Measurements from ENCODE around the gene CFAP61. TPM values are rescaled to one million over a fixed set of nuclear protein-coding genes. Genes with fewer than 3 reads are reported as not detected.

CFAP61 gene
- total RNA-seq, 4 donors from 2014 or later: 0.68 to 3.7 (median 1.4) TPM

DNA sequence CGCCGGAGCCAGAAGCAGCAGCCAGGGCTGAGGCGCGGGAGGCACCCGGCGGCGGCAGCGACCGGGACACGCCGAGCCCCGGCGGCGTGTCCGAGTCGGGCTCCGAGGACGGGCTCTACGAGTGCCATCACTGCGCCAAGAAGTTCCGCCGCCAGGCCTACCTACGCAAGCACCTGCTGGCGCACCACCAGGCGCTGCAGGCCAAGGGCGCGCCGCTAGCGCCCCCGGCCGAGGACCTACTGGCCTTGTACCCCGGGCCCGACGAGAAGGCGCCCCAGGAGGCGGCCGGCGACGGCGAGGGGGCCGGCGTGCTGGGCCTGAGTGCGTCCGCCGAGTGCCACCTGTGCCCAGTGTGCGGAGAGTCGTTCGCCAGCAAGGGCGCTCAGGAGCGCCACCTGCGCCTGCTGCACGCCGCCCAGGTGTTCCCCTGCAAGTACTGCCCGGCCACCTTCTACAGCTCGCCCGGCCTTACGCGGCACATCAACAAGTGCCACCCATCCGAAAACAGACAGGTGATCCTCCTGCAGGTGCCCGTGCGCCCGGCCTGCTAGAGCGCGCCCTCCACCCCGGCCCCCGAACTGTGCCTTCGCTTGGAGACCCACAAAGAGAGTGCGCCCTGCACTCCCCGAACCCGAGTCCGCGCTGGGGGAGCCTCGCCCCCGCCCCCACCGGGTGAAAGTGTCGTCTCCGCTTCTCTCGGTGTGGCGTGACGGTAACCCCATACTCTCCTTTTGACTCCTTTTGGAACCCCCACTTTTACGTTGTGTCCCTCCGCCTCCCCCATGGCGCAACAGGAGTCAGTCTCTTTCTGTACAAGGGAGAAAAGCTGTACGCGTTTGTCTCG, 317.1 kb downstream of the CFAP61 start:
- TF ChIP-seq, protein P1, sequence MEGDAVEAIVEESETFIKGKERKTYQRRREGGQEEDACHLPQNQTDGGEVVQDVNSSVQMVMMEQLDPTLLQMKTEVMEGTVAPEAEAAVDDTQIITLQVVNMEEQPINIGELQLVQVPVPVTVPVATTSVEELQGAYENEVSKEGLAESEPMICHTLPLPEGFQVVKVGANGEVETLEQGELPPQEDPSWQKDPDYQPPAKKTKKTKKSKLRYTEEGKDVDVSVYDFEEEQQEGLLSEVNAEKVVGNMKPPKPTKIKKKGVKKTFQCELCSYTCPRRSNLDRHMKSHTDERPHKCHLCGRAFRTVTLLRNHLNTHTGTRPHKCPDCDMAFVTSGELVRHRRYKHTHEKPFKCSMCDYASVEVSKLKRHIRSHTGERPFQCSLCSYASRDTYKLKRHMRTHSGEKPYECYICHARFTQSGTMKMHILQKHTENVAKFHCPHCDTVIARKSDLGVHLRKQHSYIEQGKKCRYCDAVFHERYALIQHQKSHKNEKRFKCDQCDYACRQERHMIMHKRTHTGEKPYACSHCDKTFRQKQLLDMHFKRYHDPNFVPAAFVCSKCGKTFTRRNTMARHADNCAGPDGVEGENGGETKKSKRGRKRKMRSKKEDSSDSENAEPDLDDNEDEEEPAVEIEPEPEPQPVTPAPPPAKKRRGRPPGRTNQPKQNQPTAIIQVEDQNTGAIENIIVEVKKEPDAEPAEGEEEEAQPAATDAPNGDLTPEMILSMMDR (IDR thresholded peaks at IDR 0.05; ENCODE audit: low read depth): no peak

DNA sequence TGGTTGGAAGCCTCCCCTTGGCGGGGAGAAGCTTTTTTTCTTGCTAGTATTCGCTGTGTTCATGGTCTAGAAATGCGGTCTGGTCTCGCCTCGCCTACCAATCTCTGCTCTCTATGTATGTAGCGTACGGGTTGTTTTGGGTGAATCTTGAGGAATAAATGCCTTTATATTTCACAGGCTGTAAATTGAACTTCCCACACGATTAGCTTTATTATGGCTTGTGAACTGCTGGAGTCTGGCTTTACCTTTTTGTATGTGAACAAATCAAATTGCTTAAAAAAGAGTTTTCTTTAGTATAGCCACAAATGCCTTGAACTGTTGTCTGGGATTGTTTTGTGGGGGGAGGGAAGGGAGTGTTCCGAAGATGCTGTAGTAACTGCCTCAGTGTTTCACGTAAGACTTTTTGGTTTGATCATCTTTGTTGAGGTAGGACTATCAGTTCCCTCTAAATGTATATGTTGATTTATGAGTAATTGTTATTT, 317.8 kb downstream of the CFAP61 start:
- TF ChIP-seq, protein P1 (IDR thresholded peaks at IDR 0.05; ENCODE audit: low read depth): no peak

DNA sequence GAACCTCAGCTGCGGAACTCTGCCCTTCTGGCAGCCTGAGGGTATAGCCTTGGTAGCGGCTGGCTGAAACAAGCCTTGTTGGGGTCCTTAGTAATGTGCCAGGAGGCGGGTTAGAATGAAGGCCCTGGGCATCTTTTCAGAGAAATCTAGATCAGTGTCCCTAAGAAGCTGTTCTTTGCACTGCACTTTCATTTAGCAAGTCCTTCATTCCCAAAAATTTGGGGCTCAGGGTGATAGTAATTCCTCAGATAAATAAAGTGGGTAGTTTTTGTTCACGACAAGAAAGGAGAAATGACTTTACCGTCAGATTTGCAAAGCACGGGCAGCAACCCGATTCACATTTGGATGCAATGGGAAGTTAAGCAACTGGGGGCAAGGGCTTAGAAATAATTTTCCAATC, 318.8 kb downstream of the CFAP61 start:
- TF ChIP-seq, protein P1 (IDR thresholded peaks at IDR 0.05; ENCODE audit: low read depth): no peak

DNA sequence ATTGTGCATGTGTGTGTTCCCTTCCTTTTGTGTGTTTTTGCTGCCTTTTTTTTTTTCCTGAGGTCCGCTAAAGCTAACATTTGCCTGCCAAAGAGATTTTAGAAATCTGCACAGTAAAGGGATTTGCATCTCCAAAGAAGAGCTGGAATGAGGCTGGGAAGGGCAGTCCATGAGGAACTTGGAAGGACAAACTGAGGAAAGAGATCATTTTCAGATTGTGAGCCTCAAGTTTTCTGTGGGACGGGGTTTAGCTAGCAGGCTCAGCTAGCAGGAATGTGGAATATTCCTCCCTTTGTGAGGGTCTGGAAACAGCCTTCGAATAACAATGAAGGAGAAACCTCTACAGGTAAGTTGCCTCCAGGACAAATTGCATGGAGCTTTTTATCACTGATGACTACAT, 319.3 kb downstream of the CFAP61 start:
- TF ChIP-seq, protein P1 (IDR thresholded peaks at IDR 0.05; ENCODE audit: low read depth): no peak

DNA sequence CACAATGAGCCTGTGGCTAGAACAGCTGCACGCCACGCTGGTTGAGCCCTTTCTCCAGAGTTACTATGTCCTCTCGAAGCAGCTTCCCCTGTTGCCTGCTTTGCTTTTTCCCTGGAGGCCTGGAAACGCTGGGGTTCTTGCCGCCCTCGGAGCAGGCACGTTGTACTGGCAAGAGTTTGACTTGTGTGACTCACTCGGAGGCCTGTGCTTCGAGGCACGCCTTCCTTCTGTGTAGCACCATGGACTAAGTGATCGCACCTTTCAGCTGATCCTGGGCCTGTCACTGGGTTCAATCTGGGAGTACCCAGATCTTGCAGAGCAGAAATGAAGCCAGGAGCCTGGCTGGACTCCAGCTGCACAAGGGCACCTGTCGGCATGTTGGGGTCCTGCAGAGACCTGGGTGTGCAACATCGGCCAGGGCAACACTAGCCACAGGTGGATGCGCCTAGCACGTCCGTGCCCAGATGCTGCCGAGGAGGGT, 320.8 kb downstream of the CFAP61 start:
- TF ChIP-seq, protein P1 (IDR thresholded peaks at IDR 0.05; ENCODE audit: low read depth): no peak

DNA sequence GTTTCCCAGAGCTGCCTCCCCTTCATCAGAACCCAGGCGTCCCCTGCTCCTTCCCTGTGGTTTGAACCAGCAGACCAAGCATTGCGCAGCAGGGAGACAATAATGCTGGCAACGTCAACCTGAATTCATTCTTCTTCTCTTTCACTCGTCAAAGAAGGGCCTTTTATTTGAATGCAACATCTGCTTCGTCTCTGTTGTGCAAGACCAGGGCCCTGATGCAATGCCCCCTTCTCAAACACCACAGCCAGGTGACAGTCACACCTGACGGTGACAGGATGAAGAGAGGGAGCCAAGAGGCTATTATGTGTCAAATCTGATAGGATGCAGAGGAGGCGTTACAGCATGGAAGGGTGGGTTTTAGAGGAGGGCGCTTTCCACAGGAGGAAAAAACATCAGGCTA, 323.5 kb downstream of the CFAP61 start:
- TF ChIP-seq, protein P1 (IDR thresholded peaks at IDR 0.05; ENCODE audit: low read depth): no peak

DNA sequence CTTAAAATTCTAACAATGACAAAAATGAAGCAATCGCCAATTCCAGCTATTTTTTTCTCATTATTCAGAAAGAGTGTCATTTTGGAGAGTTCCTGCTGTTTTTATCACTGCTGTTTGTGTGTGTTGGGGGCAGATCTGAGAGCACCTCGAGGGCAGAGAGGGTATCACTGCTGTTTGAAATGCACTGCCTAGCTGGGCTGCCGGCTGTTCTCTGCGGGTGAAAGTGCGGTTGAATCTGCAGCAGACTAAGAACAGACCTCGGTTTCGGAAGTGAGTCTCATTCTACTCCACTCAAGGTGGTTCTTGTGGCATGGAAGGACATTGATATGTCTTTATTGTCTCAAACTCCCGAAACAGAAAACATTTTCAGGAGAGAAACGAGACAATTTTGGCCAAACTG, 333.9 kb downstream of the CFAP61 start:
- TF ChIP-seq, protein P1 (IDR thresholded peaks at IDR 0.05; ENCODE audit: low read depth): no peak
